NCI-H510A (cell line): ENCODE data around the gene WDR44.
"Not testable (repeated sequence)": the region's sequence is repeated elsewhere in the genome, so short reads cannot be mapped to it uniquely, and the experiment has no call there.

Experiments
- DNase-seq: peaks from one replicate; lab custom pipeline; 2025; lab: John Stamatoyannopoulos, UW

WDR44 gene

GRCh38 chrX:118360429-118361125, 14.7 kb downstream of the WDR44 start:
- no peak for DNase-seq

GRCh38 chrX:118364261-118364660, 18.4 kb downstream of the WDR44 start:
- no peak for DNase-seq

- no peak for DNase-seq
These were observed 21.4 kb downstream of the WDR44 start for GRCh38 chrX:118367338-118367737.

- no peak for DNase-seq
These were observed 22.5 kb downstream of the WDR44 start for GRCh38 chrX:118368398-118368797.

- DNase-seq, result no peak
These were observed 25.2 kb downstream of the WDR44 start for GRCh38 chrX:118370921-118371624.

GRCh38 chrX:118373538-118373937, 27.6 kb downstream of the WDR44 start:
- DNase-seq, result no peak

- no peak for DNase-seq
These were observed 37.2 kb downstream of the WDR44 start for GRCh38 chrX:118383120-118383519.

GRCh38 chrX:118392716-118393115, 46.8 kb downstream of the WDR44 start:
- DNase-seq, result no peak

GRCh38 chrX:118396113-118396512, 50.2 kb downstream of the WDR44 start:
- DNase-seq, result no peak

- no peak for DNase-seq
These were observed 72.9 kb downstream of the WDR44 start for GRCh38 chrX:118418811-118419251.

GRCh38 chrX:118420462-118420861, 74.6 kb downstream of the WDR44 start:
- DNase-seq, result no peak

GRCh38 chrX:118423558-118423957, 77.7 kb downstream of the WDR44 start:
- no peak for DNase-seq

- no peak for DNase-seq
These were observed 86.9 kb downstream of the WDR44 start for GRCh38 chrX:118432799-118433198.

GRCh38 chrX:118437283-118437682, 91.4 kb downstream of the WDR44 start:
- no peak for DNase-seq

- no peak for DNase-seq
These were observed 102.4 kb downstream of the WDR44 start for GRCh38 chrX:118448273-118448783.

- DNase-seq, result no peak
These were observed 109.1 kb downstream of the WDR44 start for GRCh38 chrX:118455013-118455412.

- peak; percentile 6 for DNase-seq
These were observed 113.6 kb downstream of the WDR44 start for GRCh38 chrX:118459494-118459893.

- no peak for DNase-seq
These were observed 118.6 kb downstream of the WDR44 start for GRCh38 chrX:118464501-118464900.

- no peak for DNase-seq
These were observed 122.2 kb downstream of the WDR44 start for GRCh38 chrX:118468122-118468521.

- DNase-seq, result not testable (repeated sequence)
These were observed 124.9 kb downstream of the WDR44 start for GRCh38 chrX:118470721-118471347.

- no peak for DNase-seq
These were observed 128.7 kb downstream of the WDR44 start for GRCh38 chrX:118474586-118474985.

- no peak for DNase-seq
These were observed 130.0 kb downstream of the WDR44 start for GRCh38 chrX:118475903-118476302.

- DNase-seq, result no peak
These were observed 134.3 kb downstream of the WDR44 start for GRCh38 chrX:118480172-118480571.
